HG03039 (cell line): Measurements from ENCODE around the gene PTPN23.

ENCODE experiments used
- ATAC-seq: cut with Tn5 transposase; IDR thresholded peaks from one replicate; pipeline ENCODE4 v1.9.1; 2021; ENCODE audit warnings: mild to moderate bottlenecking, moderate library complexity; ENCODE audit not compliant: unreplicated experiment

Gene PTPN23

GRCh38 chr3:47418167-47419082 is 37.6 kb downstream of the PTPN23 start:
- ATAC-seq, result no peak

GRCh38 chr3:47419083-47420043 is 38.5 kb downstream of the PTPN23 start:
- no peak for ATAC-seq

- no peak for ATAC-seq
Observed at GRCh38 chr3:47420044-47420430, 39.2 kb downstream of the PTPN23 start.

DNA sequence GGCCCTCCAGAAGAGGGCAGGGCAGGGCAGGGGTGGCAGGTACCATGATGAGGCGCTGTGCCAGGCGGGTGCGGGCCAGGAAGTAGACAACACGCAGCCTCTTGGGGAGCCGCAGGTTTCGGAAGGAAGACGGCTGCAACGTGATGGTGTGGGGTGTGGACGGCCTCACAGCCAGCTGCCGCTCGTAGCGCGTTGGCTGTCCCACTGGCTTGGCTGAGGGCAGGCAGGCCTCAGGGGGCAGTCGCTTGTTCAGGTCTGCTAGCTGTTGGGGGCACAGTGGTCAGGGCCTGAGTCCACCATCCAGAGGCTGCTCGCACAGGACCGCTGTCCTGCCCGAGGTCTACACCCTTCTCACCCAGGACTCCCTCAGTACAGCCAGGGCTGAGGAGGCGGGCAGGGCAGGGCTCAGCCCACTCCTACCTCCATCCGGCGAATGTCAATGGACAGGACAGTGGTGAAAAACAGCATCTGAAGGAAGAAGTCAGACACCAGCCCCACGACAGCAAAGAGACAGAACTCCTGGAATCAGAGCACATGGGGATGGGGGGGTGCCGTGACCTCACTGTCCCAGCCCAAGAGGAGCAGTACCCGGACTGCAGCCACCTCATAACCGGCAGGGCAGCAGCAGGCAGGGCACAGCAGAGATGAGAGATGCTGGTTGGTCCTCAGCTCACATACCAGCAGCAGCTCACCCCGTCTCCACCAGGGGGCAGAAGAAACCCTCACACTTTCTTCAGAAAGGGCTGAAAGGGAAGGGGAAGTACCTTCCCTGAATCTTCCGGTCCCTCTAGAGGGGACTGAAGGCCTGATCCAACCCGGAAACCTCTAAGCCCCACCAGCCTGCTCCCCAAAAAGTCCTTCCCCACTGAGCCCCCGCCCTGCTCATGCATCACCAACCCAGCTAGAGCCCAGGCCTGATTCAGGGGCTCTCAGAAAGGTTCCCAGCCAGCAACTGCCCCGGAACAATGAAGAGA is 40.0 kb downstream of the PTPN23 start:
- no peak for ATAC-seq

DNA sequence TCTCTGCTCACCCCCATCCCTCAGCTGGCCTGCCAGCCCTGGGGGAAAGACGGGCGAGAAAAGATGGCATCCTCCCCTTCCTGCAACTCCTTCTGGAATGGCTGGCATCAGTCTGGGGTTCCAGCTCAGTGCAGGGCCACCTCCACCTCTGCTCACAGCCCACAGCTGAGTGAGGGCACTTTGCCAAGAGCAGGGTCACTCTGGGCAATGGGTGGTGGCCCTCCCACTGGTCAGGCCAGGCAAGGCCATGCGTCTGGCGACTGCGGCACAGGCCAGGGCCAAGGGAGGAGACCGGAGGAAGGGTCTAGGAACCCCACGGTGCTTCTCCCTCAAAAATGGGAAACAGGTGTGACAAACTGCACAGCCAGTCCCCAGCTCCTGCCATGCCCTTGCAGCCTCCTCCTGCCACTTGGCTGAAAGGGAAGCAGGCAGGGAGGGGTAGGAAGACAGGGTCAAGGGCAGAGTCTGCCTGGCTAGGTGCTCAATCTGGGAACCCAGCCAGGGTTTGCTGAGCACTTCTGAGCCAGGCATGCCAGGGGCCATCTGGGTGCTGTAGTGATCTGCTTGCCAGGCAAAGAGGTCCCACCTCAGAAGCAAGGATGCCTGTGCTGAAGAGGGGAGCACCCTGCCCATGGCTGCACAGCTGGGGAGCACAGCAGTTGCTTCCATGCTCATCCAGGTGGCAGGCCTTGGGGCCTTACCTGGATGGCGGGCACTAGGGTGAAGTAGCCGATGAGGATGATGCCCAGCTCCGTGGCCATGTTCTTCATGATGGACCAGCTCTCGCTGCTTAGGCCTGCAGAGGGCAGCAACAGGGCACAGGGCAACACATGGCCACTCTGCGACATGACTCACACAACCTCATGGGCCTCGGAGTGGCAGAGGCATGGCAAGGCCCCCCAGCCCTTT is 41.2 kb downstream of the PTPN23 start:
- ATAC-seq, result no peak

DNA sequence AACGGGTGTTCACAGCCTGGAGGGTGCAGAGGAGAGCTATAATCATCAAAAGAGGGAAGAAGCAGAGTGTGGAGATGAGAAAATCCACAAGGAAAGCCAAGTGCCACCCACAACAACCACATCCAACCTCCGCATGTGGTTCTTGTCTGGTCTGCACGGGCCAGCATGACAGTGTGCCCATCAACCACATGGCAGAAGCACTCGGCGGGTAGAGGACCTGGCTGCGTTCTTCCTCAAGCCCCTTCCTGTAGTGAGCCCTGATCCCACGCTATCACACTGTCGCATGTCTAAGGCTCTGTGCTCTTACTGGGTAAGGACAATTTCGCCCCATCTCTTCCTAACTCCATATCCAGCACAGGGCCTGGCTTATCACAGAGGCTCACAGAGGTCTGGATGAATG is 41.9 kb downstream of the PTPN23 start:
- ATAC-seq, result no peak

- ATAC-seq, result no peak
Observed at GRCh38 chr3:47423548-47424145, 42.8 kb downstream of the PTPN23 start.

GRCh38 chr3:47424434-47425382 is 43.9 kb downstream of the PTPN23 start:
- no peak for ATAC-seq

DNA sequence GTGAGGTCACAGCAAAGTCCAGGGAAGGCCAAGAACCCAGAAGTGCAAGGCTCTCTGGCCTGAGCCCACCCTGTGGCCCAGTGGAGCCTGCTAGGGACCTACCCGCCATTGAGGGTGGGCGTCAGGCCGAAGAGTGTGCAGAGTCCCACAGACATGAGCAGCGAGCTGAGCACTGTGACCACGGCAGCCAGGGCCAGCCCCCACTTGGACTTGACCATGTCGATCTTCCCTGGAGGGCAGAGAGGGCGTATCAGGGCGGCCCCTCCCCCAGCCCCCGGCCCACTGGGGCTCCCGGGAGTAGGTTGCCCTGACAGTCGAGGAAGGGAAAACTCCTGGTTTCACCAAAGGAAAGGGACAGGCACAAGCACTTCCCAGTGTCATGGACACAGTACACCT is 44.6 kb downstream of the PTPN23 start:
- ATAC-seq, result no peak

GRCh38 chr3:47425959-47426358 is 45.1 kb downstream of the PTPN23 start:
- ATAC-seq, result no peak

DNA sequence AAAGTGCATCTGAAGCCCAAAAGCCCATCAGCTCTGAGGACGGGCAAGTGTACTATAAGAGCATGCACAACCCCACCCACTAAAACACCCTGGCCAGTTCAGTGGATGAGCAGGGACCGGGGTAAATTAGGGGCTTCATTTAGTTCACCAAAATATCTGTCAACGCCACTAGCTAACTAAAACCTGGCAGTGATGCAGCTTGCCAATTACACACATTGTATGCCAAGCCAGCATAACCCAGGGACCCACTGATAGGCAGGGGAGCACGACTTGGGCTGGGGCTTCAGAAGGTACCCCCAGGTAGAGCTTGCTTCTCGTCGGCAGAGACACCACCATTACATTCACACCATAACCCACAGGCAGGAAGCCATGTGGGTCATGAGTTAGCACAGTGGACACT is 47.0 kb downstream of the PTPN23 start:
- no peak for ATAC-seq

- ATAC-seq, result no peak
Observed at GRCh38 chr3:47428662-47429061, 47.8 kb downstream of the PTPN23 start.

- no peak for ATAC-seq
Observed at GRCh38 chr3:47429476-47430270, 48.9 kb downstream of the PTPN23 start.

- no peak for ATAC-seq
Observed at GRCh38 chr3:47430606-47431005, 49.8 kb downstream of the PTPN23 start.

- no peak for ATAC-seq
Observed at GRCh38 chr3:47431225-47431624, 50.4 kb downstream of the PTPN23 start.

DNA sequence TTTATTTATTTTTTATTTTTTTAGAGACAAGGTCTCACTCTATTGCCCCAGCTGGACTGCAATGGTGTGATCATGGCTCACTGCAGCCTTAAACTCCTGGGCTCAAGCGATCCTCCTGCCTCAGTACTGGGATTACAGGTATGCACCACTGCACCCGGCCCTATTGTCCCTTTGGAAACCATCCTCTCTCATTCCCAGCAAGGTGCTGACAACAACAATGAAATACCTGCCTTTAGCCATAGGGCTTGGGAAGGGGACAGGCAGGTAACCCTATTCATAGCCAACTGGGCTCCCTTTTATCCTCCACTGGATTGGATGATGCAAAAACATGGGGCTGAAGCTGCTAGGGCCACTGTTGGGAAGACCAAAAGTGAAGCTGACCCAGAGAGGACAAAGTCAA is 51.9 kb downstream of the PTPN23 start:
- no peak for ATAC-seq

- ATAC-seq, result no peak
Observed at GRCh38 chr3:47433796-47434195, 53.0 kb downstream of the PTPN23 start.
